Measurements from ENCODE around the gene MISP3. TPM values are rescaled to one million over a fixed set of nuclear protein-coding genes. Genes with fewer than 3 reads are reported as not detected.

Gene MISP3
- total and polyA plus RNA-seq, 8 donors, result 6.4 to 21.4 (median 8.3) TPM

- H3K27ac ChIP-seq, result no peak overlapping the region
- ATAC-seq, result no peak
Measured at GRCh38 chr19:14070268-14071050, 2.1 kb upstream of the MISP3 start.

DNA sequence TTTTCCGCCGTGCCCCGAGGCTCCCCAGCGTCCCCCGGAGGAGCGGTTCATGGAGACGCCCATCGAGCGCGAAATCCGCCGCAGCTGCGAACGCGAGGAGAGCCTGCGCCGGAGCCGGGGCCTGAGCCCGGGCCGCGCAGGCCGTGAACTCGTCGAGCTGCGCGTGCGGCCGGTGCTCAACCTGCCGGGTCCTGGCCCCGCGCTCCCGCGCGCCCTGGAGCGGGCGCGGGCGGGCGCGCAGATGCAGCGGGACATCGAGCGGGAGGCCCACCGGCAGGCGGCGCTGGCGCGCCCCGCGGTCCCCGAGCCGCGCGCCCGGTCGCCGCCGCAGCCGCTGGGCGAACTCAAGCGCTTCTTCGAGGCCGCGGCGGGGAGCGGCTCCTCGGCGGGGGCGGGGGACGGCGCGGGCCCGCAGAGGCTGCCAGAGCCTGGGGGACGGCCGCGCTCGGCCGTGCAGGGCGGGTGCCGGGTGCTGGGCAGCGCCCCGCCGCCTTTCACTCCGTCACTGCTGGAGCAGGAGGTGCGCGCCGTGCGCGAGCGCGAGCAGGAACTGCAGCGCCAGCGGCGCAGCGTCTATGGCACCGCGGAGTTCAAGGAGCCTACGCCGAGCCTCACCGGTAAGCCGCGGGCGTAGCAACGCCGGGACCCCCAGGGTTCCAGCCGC, 807 bp downstream of the MISP3 start:
- no peaks in the 10 kb centered on the region for H3K9me3 ChIP-seq
- no peaks in the 10 kb centered on the region for H3K36me3 ChIP-seq
- peak overlapping the region; percentile 80 to 88 (median 84) for H3K4me3 ChIP-seq
- 0 to 1% methylated on average over 82 to 106 of the region's 106 CpGs for WGBS, 2 donors
- no peak for FAIRE-seq
- TF ChIP-seq CTCF (IDR thresholded peaks at IDR 0.05), result peak in 2 of 4 donors; percentile 12 to 30
- peak; percentile 33 to 62 (median 44) for ATAC-seq
- peak; percentile 71 to 94 (median 85) for DNase-seq
- intact Hi-C loops (cut with DNase I), result loop anchor here in 2 of 3 donors (5.0 kb wide), 1 partner anchor 191 kb away; no protein-coding TSS in a partner anchor
- H3K4me1 ChIP-seq, result peaks cover 3 to 11% (median 10%) of the 10 kb centered on the region in 3 donors
- no peaks in the 10 kb centered on the region for H3K27me3 ChIP-seq
- H3K27ac ChIP-seq, result peak overlapping the region; percentile 93 to 98 (median 96)

More at GRCh38 chr19:14070268-14071050, 2.1 kb upstream of the MISP3 start:
- no peak for TF ChIP-seq CTCF (IDR thresholded peaks at IDR 0.05)
- H3K9me3 ChIP-seq, result no peaks in the 10 kb centered on the region
- WGBS, 2 donors, result 95 to 97% methylated on average over 43 of the region's 43 CpGs
- no peaks in the 10 kb centered on the region for H3K36me3 ChIP-seq
- intact Hi-C loops (cut with DNase I), result loop anchor here in 2 of 3 donors (5.0 kb wide), 1 partner anchor 188 kb away; no protein-coding TSS in a partner anchor
- H3K27me3 ChIP-seq, result no peaks in the 10 kb centered on the region
- H3K4me1 ChIP-seq, result peaks cover 3 to 8% (median 8%) of the 10 kb centered on the region in 3 donors
- FAIRE-seq (no peak), DNase-seq (peak in 1 of 6 donors; percentile 52)
- no peak overlapping the region for H3K4me3 ChIP-seq

- Histone ChIP-seq H3K27me3 (no peaks in the 10 kb centered on the region), H3K9me3 (no peaks in the 10 kb centered on the region), H3K4me1 (peaks cover 3 to 11% (median 10%) of the 10 kb centered on the region in 3 donors), H3K4me3 (peak overlapping the region; percentile 80 to 88 (median 84)), H3K36me3 (no peaks in the 10 kb centered on the region), H3K27ac (peak overlapping the region; percentile 91 to 98 (median 94))
- WGBS, 2 donors, result 0 to 1% methylated on average over 44 of the region's 44 CpGs
- no peak for TF ChIP-seq CTCF (IDR thresholded peaks at IDR 0.05)
- intact Hi-C loops (cut with DNase I), result loop anchor here in 2 of 3 donors (5.0 kb wide), 1 partner anchor 192 kb away; no protein-coding TSS in a partner anchor
- FAIRE-seq (no peak), DNase-seq (peak in 4 of 6 donors; percentile 49 to 81 (median 59)), ATAC-seq (peak in 1 of 4 donors; percentile 2)
Measured at GRCh38 chr19:14073925-14074838, 1.6 kb downstream of the MISP3 start.

- WGBS, 2 donors, result 84 to 94% methylated on average over 2 of the region's 2 CpGs
- Histone ChIP-seq H3K4me1 (peaks cover 0 to 19% (median 5%) of the 10 kb centered on the region in 3 donors), H3K4me3 (no peak overlapping the region), H3K9me3 (no peaks in the 10 kb centered on the region), H3K27ac (no peak overlapping the region), H3K36me3 (no peaks in the 10 kb centered on the region), H3K27me3 (no peaks in the 10 kb centered on the region)
- FAIRE-seq (no peak), ATAC-seq (no peak), DNase-seq (no peak)
- TF ChIP-seq CTCF (IDR thresholded peaks at IDR 0.05), result no peak
- intact Hi-C loops (cut with DNase I), result no loop called here
Measured at GRCh38 chr19:14078411-14078810, 5.8 kb downstream of the MISP3 start.
